GM18907 (cell line): ENCODE data around the gene TYRP1.
"Not testable (repeated sequence)": the region's sequence is repeated elsewhere in the genome, so short reads cannot be mapped to it uniquely, and the experiment has no call there.

Source experiments
- ATAC-seq: cut with Tn5 transposase; IDR thresholded peaks from one replicate; pipeline ENCODE4 v1.9.1; 2021; ENCODE audit warnings: mild to moderate bottlenecking, moderate library complexity; ENCODE audit not compliant: unreplicated experiment

TYRP1 gene

GRCh38 chr9:12693141-12693540 is at the start of gene TYRP1:
TSS of gene TYRP1 (plus strand) at chr9:12693385. CDS start at chr9:12693997, 612 bp downstream.
- ATAC-seq: no peak

- no peak for ATAC-seq
These were observed 49.5 kb upstream of the TYRP1 start for GRCh38 chr9:12643686-12644085.

- ATAC-seq: no peak
These were observed 44.3 kb upstream of the TYRP1 start for GRCh38 chr9:12648925-12649324.

GRCh38 chr9:12651125-12651524 is 42.1 kb upstream of the TYRP1 start:
- ATAC-seq: no peak

GRCh38 chr9:12652973-12653372 is 40.2 kb upstream of the TYRP1 start:
- no peak for ATAC-seq

GRCh38 chr9:12656803-12657202 is 36.4 kb upstream of the TYRP1 start:
- ATAC-seq: no peak

GRCh38 chr9:12657233-12657632 is 36.0 kb upstream of the TYRP1 start:
- no peak for ATAC-seq

GRCh38 chr9:12657998-12658397 is 35.2 kb upstream of the TYRP1 start:
- no peak for ATAC-seq

GRCh38 chr9:12658531-12659209 is 34.5 kb upstream of the TYRP1 start:
- no peak for ATAC-seq

DNA sequence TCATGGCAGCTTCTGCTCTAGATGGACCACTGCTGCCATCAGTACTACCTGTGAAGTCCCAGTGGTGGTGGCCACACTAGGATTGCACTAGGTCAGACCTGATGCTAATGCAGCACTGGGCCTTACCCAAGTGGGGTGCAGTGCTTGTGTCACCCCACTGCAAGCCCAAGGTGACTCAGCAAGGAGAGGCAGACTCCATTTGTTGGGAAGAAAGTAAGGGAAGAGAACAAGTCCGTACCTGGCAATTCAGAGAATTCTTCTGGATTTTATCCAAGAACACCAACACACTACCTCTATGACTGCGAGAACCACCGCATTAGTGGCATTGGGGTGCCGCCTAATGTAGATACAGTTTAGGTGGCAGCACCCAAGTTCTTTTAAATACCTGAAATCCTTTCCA is 34.0 kb upstream of the TYRP1 start:
- ATAC-seq: no peak

DNA sequence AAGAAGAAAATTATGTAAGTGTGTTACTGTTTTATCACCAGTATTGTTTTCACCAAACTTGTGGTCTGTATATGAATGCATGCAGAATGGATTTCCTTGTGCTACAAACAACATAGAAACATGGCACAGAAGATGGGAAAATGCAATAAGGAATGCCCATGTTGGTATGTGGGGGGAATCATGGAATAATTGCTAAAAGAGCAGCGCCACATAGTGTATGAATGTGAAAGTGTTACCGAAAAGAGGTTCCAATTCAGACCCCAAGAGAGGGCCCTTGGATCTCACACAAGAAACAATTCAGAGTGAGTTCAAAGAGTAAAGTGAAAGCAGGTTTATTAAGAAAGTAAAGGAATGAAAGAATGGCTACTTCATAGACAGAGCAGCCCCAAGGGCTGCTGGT is 26.4 kb upstream of the TYRP1 start:
- ATAC-seq: no peak

DNA sequence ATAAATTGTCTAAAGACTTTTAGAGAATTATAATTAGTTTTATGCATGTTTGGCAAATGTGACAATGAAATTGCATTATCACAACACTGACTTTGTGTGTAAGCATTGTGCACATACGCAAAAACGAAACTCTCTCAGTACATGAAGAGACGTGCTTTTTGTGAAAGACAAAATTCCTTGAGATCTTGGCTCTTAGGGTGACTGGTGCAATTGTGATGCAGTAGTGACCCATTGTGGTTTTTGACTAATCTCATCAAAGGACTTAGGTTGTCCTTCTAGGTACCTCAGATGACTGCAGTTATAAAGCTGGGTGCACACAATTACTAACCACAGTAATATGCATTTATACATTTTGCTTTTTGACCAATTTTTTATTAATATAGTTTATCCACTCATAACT is 25.3 kb upstream of the TYRP1 start:
- no peak for ATAC-seq

GRCh38 chr9:12670006-12670405 is 23.2 kb upstream of the TYRP1 start:
- no peak for ATAC-seq

GRCh38 chr9:12674961-12675360 is 18.2 kb upstream of the TYRP1 start:
- no peak for ATAC-seq

DNA sequence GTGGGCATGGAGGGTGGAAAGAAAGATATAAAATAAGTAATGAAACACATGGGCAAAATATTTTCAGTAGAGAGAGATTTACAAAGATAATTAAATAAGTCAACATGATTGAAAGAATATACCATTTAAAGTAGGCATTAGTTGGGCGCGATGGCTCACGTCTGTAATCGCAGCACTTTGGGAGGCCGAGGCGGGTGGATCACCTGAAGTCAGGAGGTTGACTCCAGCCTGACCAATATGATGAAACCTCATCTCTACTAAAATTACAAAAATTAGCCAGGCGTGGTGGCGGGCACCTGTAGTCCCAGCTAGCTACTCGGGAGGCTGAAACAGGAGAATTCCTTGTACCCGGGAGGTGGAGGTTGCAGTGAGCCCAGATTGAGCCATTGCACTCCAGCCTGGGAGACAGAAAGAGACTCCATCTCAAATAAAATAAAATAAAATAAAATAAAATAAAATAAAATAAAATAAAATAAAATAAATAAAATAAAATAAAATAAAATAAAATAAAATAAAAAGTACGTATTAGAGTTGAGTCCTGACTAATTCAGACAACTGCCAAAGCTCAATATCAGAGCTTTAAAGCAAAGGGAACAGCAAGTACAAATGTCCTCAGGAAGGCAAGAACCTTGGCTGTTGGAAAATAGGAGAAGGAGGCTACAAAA is 15.6 kb upstream of the TYRP1 start:
- not testable (repeated sequence) for ATAC-seq

DNA sequence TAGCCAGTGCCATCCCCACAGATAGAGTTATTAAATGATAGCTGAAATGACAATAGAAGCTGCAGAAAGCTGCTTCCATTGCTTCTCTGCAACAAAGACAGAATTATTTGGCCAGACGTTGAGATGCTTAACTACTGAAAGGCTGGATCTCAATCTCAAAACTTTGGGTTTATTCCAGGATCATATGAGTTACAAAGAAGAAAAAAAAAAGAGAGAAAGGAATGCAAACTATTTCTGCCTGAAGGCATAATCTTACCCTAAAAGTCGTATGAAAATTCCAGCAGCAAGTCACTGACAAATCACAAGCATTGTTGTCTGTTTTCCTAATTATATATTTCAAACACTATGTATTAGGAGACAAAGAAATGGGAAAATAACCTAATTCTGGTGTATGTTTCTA is 12.8 kb upstream of the TYRP1 start:
- no peak for ATAC-seq

GRCh38 chr9:12680757-12681156 is 12.4 kb upstream of the TYRP1 start:
- no peak for ATAC-seq

- no peak for ATAC-seq
These were observed 11.6 kb upstream of the TYRP1 start for GRCh38 chr9:12681620-12682019.

GRCh38 chr9:12684974-12685373 is 8.2 kb upstream of the TYRP1 start:
- ATAC-seq: no peak

DNA sequence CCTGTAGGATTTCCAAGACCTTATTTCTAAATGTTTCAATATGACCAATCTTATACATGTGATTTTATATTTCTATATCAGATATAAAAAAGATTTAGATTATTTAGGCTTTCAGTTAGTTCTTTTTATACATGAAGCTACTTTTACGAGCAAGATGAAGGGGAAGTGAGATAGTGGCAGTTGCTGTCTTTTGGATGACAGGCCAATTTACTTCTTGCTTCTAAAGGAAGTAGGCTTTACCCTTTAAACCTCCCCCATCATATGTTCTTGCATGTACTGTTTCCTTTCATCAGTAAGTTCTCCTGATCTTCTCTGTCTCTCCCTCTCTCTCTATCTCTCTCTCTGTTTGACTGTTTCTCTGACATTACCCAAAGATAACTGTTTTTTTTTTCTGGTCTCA is 4.0 kb upstream of the TYRP1 start:
- no peak for ATAC-seq

GRCh38 chr9:12694013-12694412 is 828 bp downstream of the TYRP1 start:
- no peak for ATAC-seq

DNA sequence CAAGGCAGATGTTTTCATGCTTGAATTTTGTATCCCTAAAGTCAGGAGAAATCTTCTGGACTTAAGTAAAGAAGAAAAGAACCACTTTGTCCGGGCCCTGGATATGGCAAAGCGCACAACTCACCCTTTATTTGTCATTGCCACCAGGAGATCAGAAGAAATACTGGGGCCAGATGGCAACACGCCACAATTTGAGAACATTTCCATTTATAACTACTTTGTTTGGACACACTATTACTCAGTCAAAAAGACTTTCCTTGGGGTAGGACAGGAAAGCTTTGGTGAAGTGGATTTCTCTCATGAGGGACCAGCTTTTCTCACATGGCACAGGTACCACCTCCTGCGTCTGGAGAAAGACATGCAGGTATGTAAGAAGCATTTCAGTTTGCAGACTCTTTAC is 2.3 kb downstream of the TYRP1 start:
- ATAC-seq: no peak
